ENCODE data around the gene SEMA5B.

The SEMA5B gene

DNA sequence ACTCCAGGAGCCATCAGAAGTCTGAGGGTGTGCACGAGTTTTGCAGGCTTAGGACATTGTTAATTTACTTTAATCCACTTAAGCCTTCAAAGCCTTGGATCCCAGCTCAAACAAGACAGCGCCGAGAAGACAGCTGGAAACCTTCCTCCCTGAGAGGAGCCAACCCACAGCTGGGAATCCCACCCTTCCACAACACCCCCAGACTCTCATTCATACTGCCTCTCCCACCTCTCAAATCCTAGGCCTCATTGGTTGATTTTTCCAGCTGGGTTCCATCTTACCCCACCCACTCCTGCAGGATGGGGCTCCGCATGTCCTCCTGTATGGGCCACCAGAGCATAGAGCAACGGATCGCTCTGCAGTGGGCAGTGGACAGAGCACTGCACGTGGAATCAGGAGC lies 80.4 kb downstream of the SEMA5B start:
- DNase-seq: no peak

DNA sequence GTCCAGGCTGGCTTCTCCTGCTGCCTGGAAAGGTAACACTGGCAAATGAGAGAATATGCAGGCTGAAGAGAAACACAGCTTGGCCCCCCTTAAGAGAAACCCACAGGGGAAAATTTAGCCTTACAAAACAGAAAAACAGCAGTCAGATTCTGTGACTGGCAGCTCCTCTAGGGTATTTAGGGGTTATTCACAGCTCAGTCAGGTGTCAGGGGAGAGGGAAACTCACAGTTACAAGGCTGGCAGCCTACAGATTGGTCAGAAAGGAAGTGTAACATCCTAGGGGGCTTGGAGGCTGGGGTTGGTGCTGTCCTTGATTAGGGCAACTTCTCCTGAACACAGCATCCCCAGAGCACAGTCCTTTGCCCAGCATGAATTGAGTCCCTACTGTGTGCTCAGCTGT lies 81.4 kb downstream of the SEMA5B start:
- no peak for DNase-seq

DNA sequence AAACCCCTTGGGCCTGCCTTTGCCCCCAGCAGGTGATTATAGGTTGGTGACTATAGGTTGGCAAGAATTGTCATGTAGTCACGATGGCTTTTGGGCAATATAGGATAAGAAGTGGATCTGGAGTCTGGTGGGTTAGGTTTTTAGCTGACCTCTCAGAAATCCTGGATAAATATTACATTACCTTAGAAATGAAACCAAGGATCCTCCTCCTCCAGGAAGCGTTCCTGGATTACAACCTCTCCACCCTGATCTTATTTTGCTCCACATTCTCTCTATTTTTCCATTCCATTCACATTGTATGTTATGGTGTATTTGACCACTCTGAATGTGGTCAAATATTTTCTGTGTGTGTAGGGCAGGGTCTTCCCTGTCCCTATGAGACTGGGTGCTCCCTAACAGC lies 82.3 kb downstream of the SEMA5B start:
- no peak for DNase-seq

DNA sequence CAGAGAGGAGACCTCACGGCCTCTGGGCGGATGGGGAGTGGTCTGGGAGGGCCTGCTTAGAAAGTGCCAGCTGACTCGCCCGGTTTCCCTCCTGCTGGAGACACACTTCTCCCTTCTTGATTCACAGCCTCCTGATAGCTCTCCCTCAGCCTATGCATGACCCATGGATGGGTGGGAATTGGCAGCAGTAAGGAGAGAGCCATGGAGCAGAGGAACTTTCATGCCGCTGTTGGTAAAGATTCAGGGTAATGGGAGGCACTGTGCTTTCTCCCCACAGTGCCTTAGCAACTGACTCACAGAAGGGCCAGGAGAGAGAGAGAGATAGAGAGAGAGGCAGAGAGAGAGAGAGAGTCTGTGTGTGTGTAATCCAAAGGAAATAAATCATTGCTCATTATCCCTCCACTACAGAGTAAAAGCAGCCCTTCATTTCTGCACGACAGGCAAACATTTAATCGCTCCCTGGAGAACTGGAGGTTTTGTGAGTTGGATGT lies 82.8 kb downstream of the SEMA5B start:
- no peak for DNase-seq

DNA sequence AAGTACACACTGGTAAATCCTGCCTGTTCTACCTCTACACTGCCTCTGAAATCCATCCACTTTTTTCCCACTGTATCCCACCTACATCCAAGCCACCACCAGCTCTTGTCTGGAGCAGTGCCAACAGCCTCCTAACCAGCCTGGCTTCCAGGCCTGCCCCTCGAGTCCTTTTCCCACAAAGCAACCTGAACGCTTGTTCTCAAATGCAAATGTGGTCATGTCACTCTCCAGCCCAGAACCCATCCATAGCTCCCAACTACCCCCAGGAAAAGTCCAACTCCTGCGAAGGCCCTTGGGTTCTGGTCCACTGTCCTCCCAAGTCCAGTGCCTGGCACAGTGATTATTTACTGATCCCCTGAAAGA lies 83.8 kb downstream of the SEMA5B start:
- no peak for DNase-seq

DNA sequence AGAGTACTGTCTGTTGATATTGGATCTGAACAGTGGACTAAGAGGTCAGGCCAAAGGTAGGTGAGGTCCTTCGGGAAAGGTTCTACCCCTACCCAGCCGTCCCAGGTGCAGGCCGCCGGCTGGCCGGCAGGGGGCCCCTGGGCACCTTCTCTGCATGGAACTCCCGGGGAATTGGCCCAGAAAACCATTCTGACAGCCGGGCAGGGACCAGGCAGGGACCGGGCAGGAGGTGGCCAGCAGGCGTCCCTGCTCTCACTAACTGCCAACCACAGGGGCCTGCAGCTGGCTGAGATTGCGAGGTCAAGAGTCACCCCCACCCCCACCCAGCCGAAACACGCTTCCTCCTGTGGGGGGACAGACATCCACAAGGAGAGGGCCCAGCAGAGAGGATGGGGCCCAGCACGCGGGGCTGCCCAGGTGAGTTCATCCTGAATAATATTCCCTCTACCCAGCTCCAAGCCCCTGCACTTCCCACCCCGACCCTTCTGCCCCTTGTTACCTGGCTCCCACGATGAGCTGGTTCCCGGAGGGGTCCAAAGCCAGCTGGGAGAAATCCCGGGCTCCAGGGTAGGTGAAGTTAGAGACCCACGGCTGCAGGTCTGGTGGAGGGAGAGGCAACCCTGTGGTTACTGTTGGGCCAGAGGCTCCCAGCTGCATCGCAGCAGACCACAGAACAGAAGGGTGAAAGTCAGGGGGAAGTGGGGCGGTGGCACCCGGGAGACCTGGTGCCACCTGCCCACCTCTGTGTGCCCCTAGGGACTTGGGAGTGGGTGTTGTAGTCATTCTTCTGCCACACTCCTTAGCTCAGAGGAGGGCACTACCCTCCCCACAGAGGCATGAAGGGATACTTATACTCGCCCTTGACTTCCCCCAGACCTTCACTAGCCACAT lies 84.4 kb downstream of the SEMA5B start:
- peak in 47 of 56 donors; percentile 4 to 83 (median 39) for DNase-seq

DNA sequence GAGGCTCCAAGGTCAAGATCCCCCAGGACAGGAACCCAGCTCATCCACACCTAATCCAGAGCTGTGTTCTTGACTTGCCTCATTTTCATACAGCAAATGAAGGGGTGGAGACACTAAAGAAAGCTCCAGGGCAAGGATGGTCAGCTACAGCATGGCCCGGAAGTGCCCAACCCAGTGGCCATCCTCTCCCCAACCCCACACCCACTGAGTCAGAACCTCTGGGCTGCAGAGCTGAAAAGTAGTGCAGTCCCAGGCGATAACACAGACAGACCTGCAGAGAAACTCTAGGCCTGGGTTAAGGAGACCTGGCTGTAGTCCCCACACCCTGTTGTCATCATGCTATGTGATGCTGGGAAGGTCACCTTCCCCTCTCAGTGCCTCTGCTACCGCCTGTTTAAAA lies 85.3 kb downstream of the SEMA5B start:
- DNase-seq: no peak

DNA sequence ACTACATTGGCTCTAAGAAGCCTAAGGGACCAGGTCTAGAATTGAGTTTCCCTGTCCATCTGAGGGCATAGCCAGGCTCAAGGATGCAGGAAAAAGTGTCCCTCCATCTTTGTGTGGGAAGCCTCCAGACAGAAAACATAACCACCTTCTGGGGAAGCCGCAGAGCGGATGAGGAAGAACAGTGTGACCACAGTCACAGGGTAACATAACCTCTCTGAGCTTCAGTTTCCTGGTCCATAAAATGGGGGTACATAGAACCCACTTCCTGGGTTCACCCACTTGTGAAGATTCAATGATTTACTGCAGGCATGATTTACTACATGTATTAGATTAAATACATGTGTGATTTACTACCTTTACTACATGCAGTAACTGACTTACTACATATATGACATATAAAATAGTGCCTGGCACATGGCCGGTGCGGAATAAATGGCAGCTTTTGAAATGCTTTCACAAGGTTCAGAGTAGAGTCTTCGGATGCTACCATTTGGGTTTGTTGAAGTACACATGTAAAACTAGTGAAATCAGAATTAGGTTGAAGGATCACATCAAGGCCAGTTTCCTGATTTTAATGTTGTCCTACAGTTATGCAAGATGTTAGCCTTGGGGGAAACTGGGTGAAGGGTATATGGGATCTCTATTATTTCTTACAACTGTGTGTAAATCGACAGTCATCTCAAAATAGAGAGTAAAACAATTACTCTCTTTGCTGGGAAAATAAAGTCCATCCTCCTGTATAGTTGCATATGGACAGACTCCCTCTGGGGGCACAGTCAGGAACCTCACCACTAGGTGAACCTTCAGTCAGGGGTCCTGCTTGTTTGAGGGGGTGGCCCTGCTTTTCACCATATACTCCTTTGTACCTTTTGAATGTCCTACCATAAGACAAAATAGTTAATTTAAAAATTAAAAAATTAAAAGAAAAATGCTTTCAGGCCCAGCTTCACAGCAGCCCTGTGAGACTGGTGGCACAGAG lies 86.0 kb downstream of the SEMA5B start:
- DNase-seq: no peak

DNA sequence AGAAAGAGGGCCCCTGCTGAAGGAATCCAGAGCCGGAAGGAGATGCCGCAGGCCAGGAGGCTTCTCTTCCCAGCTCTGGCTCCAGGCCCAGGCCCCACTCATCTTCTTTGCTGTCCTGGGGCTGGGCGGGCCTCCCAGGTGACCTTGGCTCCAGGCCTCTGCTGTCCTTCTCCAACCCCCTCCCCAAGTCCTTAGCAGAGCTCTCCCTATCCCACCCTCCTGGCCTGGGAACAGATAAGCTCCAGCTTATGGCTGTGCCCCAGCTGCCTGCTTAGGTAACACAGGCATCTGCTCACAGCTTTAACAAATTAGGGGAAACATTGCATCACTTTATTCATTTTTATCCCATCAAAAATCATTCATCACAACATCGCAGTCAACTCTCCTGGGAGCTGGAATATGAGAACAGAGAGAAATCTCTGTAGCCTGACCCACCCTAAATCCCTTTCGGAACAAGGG lies 86.9 kb downstream of the SEMA5B start:
- DNase-seq: no peak

DNA sequence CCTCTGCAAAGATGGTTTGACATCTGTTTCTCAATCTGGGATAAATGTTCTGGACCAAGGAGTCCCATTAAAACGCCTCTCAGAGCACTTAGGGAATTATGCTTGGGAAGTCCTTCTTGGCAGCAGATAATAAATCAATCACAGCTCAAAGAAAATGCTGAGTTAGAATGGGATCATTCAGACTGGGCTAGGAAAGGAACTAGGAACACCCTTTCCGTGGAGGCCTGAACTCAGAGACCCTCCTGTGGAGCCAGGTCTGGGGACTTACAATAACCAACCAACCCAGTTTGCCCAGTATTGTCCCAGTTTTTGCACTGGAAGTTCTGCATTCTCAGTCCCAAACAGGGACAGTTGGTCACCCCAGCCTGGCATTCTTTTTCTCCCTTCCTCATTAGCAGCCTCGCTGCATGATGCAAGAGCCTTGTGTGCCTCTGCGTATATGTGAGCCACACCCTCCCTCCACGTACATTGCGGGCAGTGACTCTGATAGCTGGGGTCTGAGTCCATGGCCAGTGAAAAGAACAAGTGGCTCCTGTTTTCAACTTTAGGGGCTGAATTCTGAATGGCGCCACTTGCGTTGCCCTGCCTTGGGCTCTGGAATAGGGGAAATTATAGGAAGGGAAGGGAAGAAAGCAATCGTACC lies 88.7 kb downstream of the SEMA5B start:
- DNase-seq: no peak

DNA sequence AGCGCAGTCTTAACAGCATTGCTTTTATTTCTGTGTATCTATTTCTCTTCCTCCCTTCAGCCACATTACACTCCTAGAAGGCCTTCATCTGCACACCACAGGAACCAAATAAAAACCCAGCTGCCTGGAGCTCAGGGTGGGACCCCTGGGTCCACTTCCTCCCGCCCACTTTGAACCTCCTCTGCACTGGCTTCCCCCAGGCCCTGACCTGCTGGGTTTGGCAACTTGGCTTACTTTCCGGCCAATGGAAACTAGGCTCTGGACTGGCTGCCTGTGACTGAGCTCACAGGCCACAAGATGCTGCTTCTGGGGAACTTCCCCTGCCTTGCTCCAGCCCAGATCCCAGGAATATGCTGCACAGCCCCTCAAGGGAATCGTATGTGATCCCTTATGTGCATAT lies 89.8 kb downstream of the SEMA5B start:
- DNase-seq: no peak

DNA sequence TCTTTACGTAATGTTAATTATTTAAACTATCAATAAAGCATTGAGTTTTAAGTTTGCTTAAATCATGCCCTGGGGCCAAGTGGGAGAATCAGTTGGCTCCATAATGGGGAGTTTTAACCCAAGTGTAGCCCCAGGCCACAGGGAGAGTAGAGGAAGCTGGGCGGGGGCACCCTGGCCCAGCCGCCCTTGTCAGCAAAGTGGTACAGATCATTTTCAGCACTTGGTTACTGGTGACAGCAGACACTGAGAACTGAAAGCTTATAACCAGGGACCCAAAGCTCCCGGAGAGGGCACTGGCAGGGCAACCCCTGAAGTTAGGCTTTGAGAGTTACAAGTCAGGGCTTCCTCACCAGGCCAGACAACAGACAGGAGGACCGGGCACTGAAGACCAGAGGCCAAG lies 90.6 kb downstream of the SEMA5B start:
- no peak for DNase-seq

DNA sequence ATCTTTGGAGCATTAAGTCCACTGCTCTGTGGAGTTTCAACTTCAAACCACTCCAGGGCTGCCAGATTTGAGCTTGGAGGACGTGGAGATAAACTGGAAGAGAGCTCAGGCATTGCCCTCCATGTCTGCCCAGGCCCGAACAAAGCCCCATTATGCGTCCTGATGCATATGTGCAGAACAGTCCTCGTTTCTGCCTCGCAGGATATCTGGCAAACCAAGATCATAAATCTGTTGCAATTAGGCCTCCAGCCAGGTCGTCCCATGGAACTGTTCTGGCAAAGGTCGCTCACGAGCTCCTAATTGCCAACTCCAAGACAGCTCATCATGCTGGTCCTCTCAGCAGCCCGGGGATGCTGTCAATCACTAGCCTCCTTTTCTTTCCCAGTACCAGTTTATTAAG lies 91.2 kb downstream of the SEMA5B start:
- peak in 11 of 56 donors; percentile 2 to 60 (median 12) for DNase-seq

DNA sequence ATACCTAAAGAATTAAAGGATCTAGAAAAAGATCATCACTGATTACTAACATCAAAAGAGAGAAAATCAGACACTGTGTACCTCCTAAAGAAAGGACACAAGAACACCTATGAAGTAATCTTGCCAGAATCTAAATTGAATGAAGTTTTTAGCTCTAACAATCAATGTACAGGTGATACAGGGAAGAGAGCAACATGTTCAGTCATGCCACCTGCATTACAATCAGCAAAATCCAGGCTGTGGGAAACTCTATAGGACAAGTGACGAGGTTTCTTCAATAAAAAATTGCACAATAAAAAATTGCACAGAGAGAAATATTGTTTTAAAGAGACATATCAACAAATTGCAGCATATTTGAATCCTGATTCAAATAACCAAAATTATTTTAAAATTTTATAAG lies 93.3 kb downstream of the SEMA5B start:
- DNase-seq: no peak

DNA sequence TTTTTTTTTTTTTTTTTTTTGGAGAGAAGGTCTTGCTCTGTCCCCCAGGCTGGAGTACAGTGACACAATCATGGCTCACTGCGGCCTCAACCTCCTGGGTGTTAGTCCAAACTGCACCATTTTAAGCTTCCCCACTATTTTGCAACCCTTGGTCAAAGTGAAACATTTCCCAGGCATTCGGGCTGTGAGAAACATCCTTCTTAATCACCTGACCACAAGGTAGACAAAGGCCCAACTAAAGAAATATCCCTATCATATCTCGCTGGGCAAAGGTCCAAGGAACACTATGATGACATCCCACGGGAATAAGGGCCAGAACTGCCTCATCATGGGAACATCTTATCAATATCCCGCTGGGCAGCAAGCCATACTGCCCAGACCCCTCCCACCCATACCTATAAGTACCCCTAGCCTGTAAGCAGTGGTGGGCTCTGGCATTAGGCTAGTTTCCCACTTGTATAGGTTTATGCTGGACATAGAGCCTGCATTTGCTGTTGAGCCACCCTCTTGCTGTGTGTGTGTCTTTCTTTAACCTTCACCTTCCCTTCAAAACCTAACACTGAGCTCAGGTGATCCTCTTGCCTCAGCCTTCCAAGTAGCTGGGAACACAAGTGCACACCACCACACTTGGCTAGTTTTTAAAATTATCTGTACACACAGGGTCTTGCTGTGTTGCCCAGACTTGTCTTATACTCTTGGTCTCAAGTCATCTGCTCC lies 95.2 kb downstream of the SEMA5B start:
- no peak for DNase-seq

DNA sequence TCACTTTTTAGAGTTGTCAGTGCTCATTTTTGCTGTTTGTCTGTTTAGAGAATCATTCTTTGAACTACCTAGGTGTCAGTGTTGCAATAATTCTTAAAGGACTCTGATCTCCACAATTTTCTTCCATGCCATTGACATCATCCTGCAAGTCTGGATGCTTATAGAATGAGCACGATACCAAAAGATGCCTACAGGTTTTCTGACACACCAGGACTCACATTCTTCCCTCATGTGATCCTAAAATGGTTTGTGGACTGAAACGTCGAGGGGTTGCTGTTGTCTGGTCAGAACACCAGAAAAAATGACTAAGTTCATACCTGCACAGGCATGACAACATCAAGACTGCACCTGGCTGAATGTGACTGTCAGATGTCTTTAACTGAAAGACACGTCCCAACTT lies 95.9 kb downstream of the SEMA5B start:
- no peak for DNase-seq

DNA sequence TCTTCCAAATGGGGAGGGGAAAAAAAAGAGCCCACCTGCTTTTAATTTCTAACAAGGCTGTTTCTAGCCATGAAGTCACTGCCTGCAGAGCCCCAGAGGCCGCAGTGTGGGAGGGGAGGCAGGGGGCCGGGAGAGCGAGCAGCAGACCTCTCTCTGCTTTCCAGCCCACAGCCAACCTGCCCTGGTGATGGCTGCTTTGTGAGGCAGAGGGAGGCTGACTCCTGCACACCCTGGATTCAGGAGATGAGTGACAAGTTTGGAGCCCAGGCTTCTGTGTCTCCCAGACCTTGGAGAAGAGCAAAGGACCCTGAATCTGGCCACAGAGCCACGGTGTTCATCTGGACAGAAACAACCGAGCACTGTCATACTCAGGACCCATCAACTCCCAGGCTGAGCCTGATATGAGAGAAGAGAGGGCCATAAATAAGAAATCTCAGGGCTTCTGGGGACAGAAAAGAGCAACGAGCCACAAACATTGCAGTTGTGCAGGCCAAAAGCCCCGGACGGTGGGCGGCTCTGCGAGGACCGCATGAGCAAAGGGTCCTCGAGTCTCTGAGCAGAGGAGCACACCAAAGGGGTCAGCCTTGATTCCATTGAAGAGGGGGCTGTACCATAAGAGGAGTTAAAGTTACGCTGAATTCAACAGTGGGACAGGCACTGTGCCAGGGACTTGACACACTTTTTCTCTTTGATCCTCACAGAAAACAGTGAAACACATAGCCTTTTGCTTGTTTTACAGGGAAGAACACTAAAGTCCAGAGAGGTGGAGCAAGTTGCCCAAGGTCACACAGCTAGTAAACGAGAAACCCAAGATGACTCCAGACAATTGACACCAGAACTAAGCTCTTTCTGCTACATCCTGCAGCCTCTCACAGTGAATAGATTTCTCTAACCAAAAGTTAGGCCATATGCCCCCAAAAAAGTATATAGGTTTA lies 97.2 kb downstream of the SEMA5B start:
- DNase-seq: no peak

DNA sequence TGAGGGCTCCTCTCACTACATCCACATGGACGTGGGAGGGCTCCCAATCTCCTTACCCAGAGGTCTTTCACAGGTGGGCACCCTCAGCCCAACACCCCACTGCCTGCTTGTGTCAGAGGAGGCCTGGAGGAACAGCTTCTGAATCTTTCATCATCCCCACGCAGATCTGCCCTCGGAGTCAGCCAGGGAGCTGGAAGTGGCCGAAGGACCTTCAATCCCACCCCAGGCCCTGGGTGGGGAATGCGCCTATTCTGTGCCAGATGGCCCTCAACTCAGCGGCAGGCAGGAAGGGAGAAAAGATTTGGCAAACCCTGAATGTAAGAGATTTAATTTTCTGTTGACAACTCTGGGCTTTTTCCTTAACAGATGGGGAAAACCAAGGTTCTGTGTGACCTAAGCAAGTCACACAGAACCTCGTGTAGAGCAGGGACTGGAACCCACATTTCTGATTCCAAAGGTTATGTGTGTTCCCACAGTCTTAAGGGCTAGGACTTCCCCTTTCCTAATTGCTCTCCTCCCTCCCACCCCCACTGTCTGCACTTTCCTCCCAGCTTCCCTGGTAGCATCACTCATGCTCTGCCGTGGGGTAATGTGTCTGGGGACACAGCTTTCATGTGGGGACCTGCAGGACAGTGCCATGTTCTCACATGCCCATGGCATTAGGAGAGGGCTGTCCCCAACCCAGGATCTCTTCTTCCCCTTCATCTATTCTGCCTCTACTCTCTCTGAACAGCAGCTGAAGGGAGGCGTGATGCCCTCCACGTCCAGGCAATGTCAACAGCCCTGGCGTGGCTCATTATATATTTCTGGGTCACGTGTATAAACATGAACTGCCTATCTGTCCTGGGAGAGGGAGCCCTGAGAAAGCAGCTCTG lies 98.1 kb downstream of the SEMA5B start:
- DNase-seq: no peak

All from nucleus accumbens (tissue), 56 donors.